GM18907 (cell line): ENCODE results near the gene NHSL1.

Experiments used
- ATAC-seq: cut with Tn5 transposase; IDR thresholded peaks from one replicate; pipeline ENCODE4 v1.9.1; 2021; ENCODE audit warnings: mild to moderate bottlenecking, moderate library complexity; ENCODE audit not compliant: unreplicated experiment

Gene NHSL1

GRCh38 chr6:138374815-138375214 lies 124.5 kb downstream of the NHSL1 start:
- ATAC-seq, result no peak

- no peak for ATAC-seq
Measured at GRCh38 chr6:138374230-138374629, 125.1 kb downstream of the NHSL1 start.

GRCh38 chr6:138372711-138373463 lies 126.4 kb downstream of the NHSL1 start:
- no peak for ATAC-seq
